Gastroesophageal sphincter (tissue), 4 donors: Measurements from ENCODE around the gene VTN. TPM values are rescaled to one million over a fixed set of nuclear protein-coding genes. Genes with fewer than 3 reads are reported as not detected.

Source experiments
- ATAC-seq: fragments of 150-250 bp; one replicate; pipeline ENCODE4 v1.9.1; 2016; ENCODE audit warnings: mild to moderate bottlenecking, moderate library complexity
- H3K27ac ChIP-seq, 4 donors: fragments of 200-600 bp; sonication (generic) in 3 of 4; 1 replicate in 3 of 4; 2 replicates in 1 of 4; pipeline ENCODE4 v1.5.1; 2016 to 2019
- H3K27me3 ChIP-seq: fragments of 200-600 bp; sonication (generic); one replicate; pipeline ENCODE4 v1.5.1; 2019
- H3K36me3 ChIP-seq, 2 donors: fragments of 200-600 bp; sonication (generic); one replicate each; pipeline ENCODE4 v1.5.1; 2019; ENCODE audit warnings: control low read depth in 1 of 2
- H3K4me1 ChIP-seq, 3 donors: fragments of 200-600 bp; sonication (generic); 1 replicate in 2 of 3; 2 replicates in 1 of 3; pipeline ENCODE4 v1.5.1; 2016 to 2019; ENCODE audit warnings: control low read depth in 2 of 3
- H3K4me3 ChIP-seq, 2 donors: fragments of 200-600 bp; sonication (generic); one replicate each; pipeline ENCODE4 v1.5.1; 2019; ENCODE audit warnings: mild to moderate bottlenecking in 1 of 2, moderate library complexity in 1 of 2
- H3K9me3 ChIP-seq, 3 donors: fragments of 200-600 bp; sonication (generic); one replicate each; pipeline ENCODE4 v1.5.1; 2017 to 2019; ENCODE audit warnings: control low read depth in 2 of 3
- CTCF ChIP-seq, 4 experiments: fragments of 200-600 bp in 2 of 4; fragments of 450-650 bp in 2 of 4; sonication (generic) in 1 of 4; IDR thresholded peaks; one replicate each; pipeline ENCODE4 v1.5.1; 2017 to 2019; ENCODE audit warnings: antibody characterized with exemption in 4 of 4, mild to moderate bottlenecking in 2 of 4, moderate library complexity in 2 of 4
- EP300 ChIP-seq: sonication (generic); formaldehyde crosslinking; IDR thresholded peaks from one replicate; pipeline ENCODE4 v1.6.1; 2017; ENCODE audit warnings: antibody characterized with exemption, mild to moderate bottlenecking
- POLR2A ChIP-seq, 2 donors: fragments of 450-650 bp; IDR thresholded peaks; one replicate each; pipeline ENCODE4 v1.6.1; 2017; ENCODE audit warnings: antibody characterized with exemption in 2 of 2, mild to moderate bottlenecking in 2 of 2, moderate library complexity in 1 of 2
- POLR2AphosphoS5 ChIP-seq: sonication (generic); formaldehyde crosslinking; IDR thresholded peaks from one replicate; pipeline ENCODE4 v1.6.1; 2017; ENCODE audit warnings: antibody characterized with exemption
- WGBS, 2 donors: methylation state at CpG; one replicate each; pipeline ENCODE4 v1.1.5; 2018; ENCODE audit warnings: low coverage in 1 of 2; 5-methylcytosine and 5-hydroxymethylcytosine counted together
- total RNA-seq, 4 donors: library from RNA; depleted of rRNA; stranded (reverse); fragments of >200 nt; gene quantifications; one replicate each; pipeline ENCODE4 v1.1.0, GENCODE V29; 2016

Gene VTN
- total RNA-seq, 4 donors from 2014 or later = 0.27 to 0.47 (median 0.27) TPM; not detected in 1

- Histone ChIP-seq H3K27me3 (no peaks in the 10 kb centered on the region), H3K9me3 (no peaks in the 10 kb centered on the region), H3K4me3 (no peak overlapping the region), H3K27ac (no peak overlapping the region), H3K4me1 (no peaks in the 10 kb centered on the region), H3K36me3 (peaks cover 0 to 95% of the 10 kb centered on the region in 2 donors)
- no peak for TF ChIP-seq CTCF (IDR thresholded peaks at IDR 0.05)
- TF ChIP-seq POLR2AphosphoS5 = no peak
- TF ChIP-seq POLR2A (IDR thresholded peaks at IDR 0.05) = no peak
- no peak for TF ChIP-seq EP300
- peak; percentile 15 for ATAC-seq
- 59 to 80% methylated on average over 1 to 5 of the region's 6 CpGs for WGBS, 2 donors
Measured at GRCh38 chr17:28398280-28398981, 28.3 kb upstream of the VTN start.

- no peak for TF ChIP-seq EP300
- TF ChIP-seq CTCF (IDR thresholded peaks at IDR 0.05) = no peak
- TF ChIP-seq POLR2AphosphoS5 = no peak
- no peak for TF ChIP-seq POLR2A (IDR thresholded peaks at IDR 0.05)
- Histone ChIP-seq H3K27me3 (no peaks in the 10 kb centered on the region), H3K9me3 (no peaks in the 10 kb centered on the region), H3K36me3 (peaks cover 0 to 95% of the 10 kb centered on the region in 2 donors), H3K4me3 (no peak overlapping the region), H3K27ac (no peak overlapping the region), H3K4me1 (no peaks in the 10 kb centered on the region)
- WGBS, 2 donors = 74 to 80% methylated on average over 2 to 6 of the region's 7 CpGs
- ATAC-seq = no peak
Measured at GRCh38 chr17:28397687-28398279, 27.7 kb upstream of the VTN start.

- no peak overlapping the region for H3K4me3 ChIP-seq
- H3K27ac ChIP-seq = no peak overlapping the region
- TF ChIP-seq POLR2AphosphoS5 (no peak), POLR2A (IDR thresholded peaks at IDR 0.05) (no peak), EP300 (no peak), CTCF (IDR thresholded peaks at IDR 0.05) (no peak)
- no peaks in the 10 kb centered on the region for H3K9me3 ChIP-seq
- no peak for ATAC-seq
- H3K4me1 ChIP-seq = no peaks in the 10 kb centered on the region
- H3K36me3 ChIP-seq = peaks cover 0 to 95% of the 10 kb centered on the region in 2 donors
- no peaks in the 10 kb centered on the region for H3K27me3 ChIP-seq
- 100% methylated on average over 1 to 2 of the region's 3 CpGs for WGBS, 2 donors
Measured at GRCh38 chr17:28397275-28397674, 27.2 kb upstream of the VTN start.

GRCh38 chr17:28396635-28397239, 26.6 kb upstream of the VTN start:
- no peaks in the 10 kb centered on the region for H3K4me1 ChIP-seq
- no peaks in the 10 kb centered on the region for H3K27me3 ChIP-seq
- no peak overlapping the region for H3K4me3 ChIP-seq
- TF ChIP-seq POLR2A (IDR thresholded peaks at IDR 0.05) (no peak), POLR2AphosphoS5 (no peak), CTCF (IDR thresholded peaks at IDR 0.05) (no peak), EP300 (no peak)
- H3K27ac ChIP-seq = no peak overlapping the region
- peaks cover 0 to 95% of the 10 kb centered on the region in 2 donors for H3K36me3 ChIP-seq
- WGBS, 2 donors = 70 to 80% methylated on average over 1 to 4 of the region's 6 CpGs
- H3K9me3 ChIP-seq = no peaks in the 10 kb centered on the region
- ATAC-seq = no peak
